SK-N-SH (cell line): ENCODE results near the gene TMEM14C. TPM values are rescaled to one million over a fixed set of nuclear protein-coding genes. Genes with fewer than 3 reads are reported as not detected.

Experiments
- CTCF ChIA-PET: fragments of 300-600, 350-600 bp; formaldehyde crosslinking; extraction: SDS; loops from one replicate; lab custom pipeline; 2021; lab: Yijun Ruan, JAX
- POLR2A ChIA-PET: fragments of 350-600 bp; sonication (Branson Sonifier 250); formaldehyde crosslinking; extraction: SDS; loops from one replicate; lab custom pipeline; 2020; ENCODE audit warnings: antibody characterized with exemption, inconsistent platforms; lab: Yijun Ruan, JAX
- DNase-seq: peaks from one replicate; pipeline ENCODE4 v3.0.0; 2012
- H2AFZ ChIP-seq: fragments of 200-600 bp; sonication (generic); 2 replicates; pipeline ENCODE4 v1.8.1; 2016; ENCODE audit warnings: antibody characterized with exemption, mild to moderate bottlenecking, low read depth
- H3F3A ChIP-seq: fragments of 200-600 bp; sonication (generic); replicated peaks from 2 replicates; pipeline ENCODE3; 2016; ENCODE audit warnings: antibody characterized with exemption, mild to moderate bottlenecking; ENCODE audit not compliant: insufficient read depth
- H3K27ac ChIP-seq, 2 experiments: fragments of 200-500 bp in 1 of 2; fragments of 200-600 bp in 1 of 2; sonication (Bioruptor generic) in 1 of 2; sonication (generic), shearing (Covaris generic) in 1 of 2; 2 replicates each; pipeline versions ENCODE4 v1.5.1 to v1.6.1; 2014 to 2016; ENCODE audit warnings: low read depth in 2 of 2, inconsistent platforms in 1 of 2, low read length in 1 of 2, mild to moderate bottlenecking in 1 of 2, mixed read lengths in 1 of 2
- H3K27me3 ChIP-seq: fragments of 200-600 bp; sonication (generic), shearing (Covaris generic); 2 replicates; pipeline ENCODE4 v1.6.1; 2016; ENCODE audit warnings: mixed run types; ENCODE audit not compliant: insufficient read depth
- H3K36me3 ChIP-seq, 2 experiments: fragments of 200-500 bp in 1 of 2; fragments of 200-600 bp in 1 of 2; sonication (Bioruptor generic) in 1 of 2; sonication (generic) in 1 of 2; replicated peaks in 1 of 2; 2 replicates each; pipeline versions ENCODE3 to v1.5.1; 2014 to 2016; ENCODE audit warnings: low read length in 1 of 2, mild to moderate bottlenecking in 1 of 2; ENCODE audit not compliant: insufficient read depth in 2 of 2, control insufficient read depth in 1 of 2
- H3K4me1 ChIP-seq, 2 experiments: fragments of 200-500 bp in 1 of 2; fragments of 200-600 bp in 1 of 2; sonication (Bioruptor generic) in 1 of 2; sonication (generic), shearing (Covaris generic) in 1 of 2; 2 replicates each; pipeline versions ENCODE4 v1.5.1 to v1.6.1; 2014 to 2016; ENCODE audit warnings: low read depth in 1 of 2, low read length in 1 of 2, mixed run types in 1 of 2; ENCODE audit not compliant: insufficient read depth in 2 of 2, control insufficient read depth in 1 of 2
- H3K4me2 ChIP-seq: fragments of 200-600 bp; sonication (generic), shearing (Covaris generic); 2 replicates; pipeline ENCODE4 v1.6.1; 2017; ENCODE audit warnings: mixed run types
- H3K4me3 ChIP-seq, 2 experiments: fragments of 200-500 bp in 1 of 2; fragments of 200-600 bp in 1 of 2; sonication (Bioruptor generic) in 1 of 2; sonication (generic), shearing (Covaris generic) in 1 of 2; 2 replicates each; pipeline versions ENCODE4 v1.5.1 to v1.8.1; 2014 to 2016; ENCODE audit warnings: low read depth in 2 of 2, inconsistent platforms in 1 of 2, low read length in 1 of 2, mild to moderate bottlenecking in 1 of 2, mixed read lengths in 1 of 2, moderate library complexity in 1 of 2
- H3K79me2 ChIP-seq: fragments of 200-600 bp; sonication (generic); 2 replicates; pipeline ENCODE4 v1.8.1; 2017; ENCODE audit warnings: mild to moderate bottlenecking; ENCODE audit not compliant: insufficient read depth
- H3K9ac ChIP-seq: fragments of 200-600 bp; sonication (generic); 2 replicates; pipeline ENCODE4 v1.6.1; 2017; ENCODE audit warnings: mixed run types
- H3K9me2 ChIP-seq: fragments of 200-600 bp; sonication (generic); 2 replicates; pipeline ENCODE4 v1.6.1; 2017; ENCODE audit warnings: mixed run types
- H3K9me3 ChIP-seq: fragments of 200-600 bp; sonication (generic); 2 replicates; pipeline ENCODE4 v1.6.1; 2017; ENCODE audit warnings: mixed run types, mild to moderate bottlenecking, moderate library complexity
- H4K20me1 ChIP-seq: fragments of 200-600 bp; sonication (generic); 2 replicates; pipeline ENCODE4 v1.6.1; 2017; ENCODE audit warnings: mild to moderate bottlenecking, mixed run types; ENCODE audit not compliant: insufficient read depth
- ELF1 ChIP-seq: IDR thresholded peaks from 2 replicates; pipeline ENCODE4 v1.4.0; 2012
- EP300 ChIP-seq, 2 experiments: IDR thresholded peaks; 2 replicates each; pipeline versions ENCODE4 v1.4.0 to v1.6.1; 2012; ENCODE audit warnings: borderline replicate concordance in 1 of 2, low read depth in 1 of 2, low read length in 1 of 2
- FOXM1 ChIP-seq: IDR thresholded peaks from 2 replicates; pipeline ENCODE4 v1.4.0; 2012; ENCODE audit warnings: low read depth, mild to moderate bottlenecking
- GABPA ChIP-seq: IDR thresholded peaks from 2 replicates; pipeline ENCODE4 v1.4.0; 2012; ENCODE audit warnings: low read depth, mild to moderate bottlenecking
- MAX ChIP-seq: IDR thresholded peaks from 2 replicates; pipeline ENCODE4 v1.4.0; 2012; ENCODE audit warnings: low read depth
- NFIC ChIP-seq: IDR thresholded peaks from 2 replicates; pipeline ENCODE4 v1.4.0; 2012; ENCODE audit warnings: borderline replicate concordance
- NRF1 ChIP-seq: IDR thresholded peaks from 2 replicates; pipeline ENCODE4 v1.6.1; 2012; ENCODE audit warnings: low read depth, mild to moderate bottlenecking, low read length
- RCOR1 ChIP-seq: fragments of 150-350 bp; IDR thresholded peaks from 2 replicates; pipeline ENCODE4 v1.6.1; 2017; ENCODE audit warnings: antibody characterized with exemption, low read length
- REST ChIP-seq: IDR thresholded peaks from 2 replicates; pipeline ENCODE4 v1.6.1; 2012; ENCODE audit warnings: mild to moderate bottlenecking, low read depth, low read length, moderate library complexity
- RFX5 ChIP-seq: IDR thresholded peaks from 2 replicates; pipeline ENCODE4 v1.6.1; 2012; ENCODE audit warnings: mild to moderate bottlenecking, improper control_type of control experiment, low read length
- TAF1 ChIP-seq: IDR thresholded peaks from 2 replicates; pipeline ENCODE4 v1.6.1; 2012; ENCODE audit warnings: low read depth, mild to moderate bottlenecking, low read length, moderate library complexity, borderline replicate concordance
- TCF12 ChIP-seq: IDR thresholded peaks from 2 replicates; pipeline ENCODE4 v1.4.0; 2012
- TEAD4 ChIP-seq: IDR thresholded peaks from 2 replicates; pipeline ENCODE4 v1.4.0; 2012; ENCODE audit warnings: mild to moderate bottlenecking, borderline replicate concordance; ENCODE audit not compliant: insufficient read depth
- YY1 ChIP-seq: IDR thresholded peaks from 2 replicates; pipeline ENCODE4 v1.4.0; 2012; ENCODE audit warnings: low read depth, mild to moderate bottlenecking
- WGBS: methylation state at CpG from one replicate; pipeline ENCODE4 v1.1.6; 2017; ENCODE audit warnings: low lambda C conversion rate; 5-methylcytosine and 5-hydroxymethylcytosine counted together
- polyA plus RNA-seq, 3 experiments: library from polyadenylated mRNA; depleted of rRNA; stranded (reverse); fragments of >200 nt; gene quantifications; 2 replicates each; pipeline ENCODE4 v1.2.3, GENCODE V29; 2012
- TF ChIP-seq, protein P1 (sequence below): fragments of 150-350 bp; IDR thresholded peaks from 2 replicates; pipeline ENCODE4 v1.6.1; 2016; ENCODE audit warnings: mild to moderate bottlenecking, low read depth, low read length
- TF ChIP-seq, protein P2 (sequence below): fragments of 150-350 bp; IDR thresholded peaks from 2 replicates; pipeline ENCODE4 v1.6.1; 2017; ENCODE audit warnings: antibody characterized with exemption, low read length, low read depth, borderline replicate concordance
- TF ChIP-seq, protein P3 (sequence below): IDR thresholded peaks from 2 replicates; pipeline ENCODE4 v1.4.0; 2012; ENCODE audit warnings: low read depth, borderline replicate concordance

The TMEM14C gene
- polyA plus RNA-seq, 1 of the 3 experiments (the other 2 are of a cell fraction): 199 TPM

GRCh38 chr6:10736731-10737130 lies 13.9 kb downstream of the TMEM14C start:
- Histone ChIP-seq H3K4me1 (no peaks in the 10 kb centered on the region), H3F3A (peaks cover 8% of the 10 kb centered on the region), H3K27me3 (no peaks in the 10 kb centered on the region), H3K9me2 (no peaks in the 10 kb centered on the region), H3K79me2 (peaks cover 6% of the 10 kb centered on the region; the same call in 1 of the 2 replicates)
- ChIA-PET POLR2A (interaction anchor here (0.7 kb wide), 1 partner anchor 9 kb away, joined by 3 read pairs; no protein-coding TSS in a partner anchor), CTCF (interaction anchor here (0.6 kb wide), 1 partner anchor 61 kb away, joined by 3 read pairs; no protein-coding TSS in a partner anchor)
- no peak for TF ChIP-seq RCOR1
- TF ChIP-seq, protein P1, sequence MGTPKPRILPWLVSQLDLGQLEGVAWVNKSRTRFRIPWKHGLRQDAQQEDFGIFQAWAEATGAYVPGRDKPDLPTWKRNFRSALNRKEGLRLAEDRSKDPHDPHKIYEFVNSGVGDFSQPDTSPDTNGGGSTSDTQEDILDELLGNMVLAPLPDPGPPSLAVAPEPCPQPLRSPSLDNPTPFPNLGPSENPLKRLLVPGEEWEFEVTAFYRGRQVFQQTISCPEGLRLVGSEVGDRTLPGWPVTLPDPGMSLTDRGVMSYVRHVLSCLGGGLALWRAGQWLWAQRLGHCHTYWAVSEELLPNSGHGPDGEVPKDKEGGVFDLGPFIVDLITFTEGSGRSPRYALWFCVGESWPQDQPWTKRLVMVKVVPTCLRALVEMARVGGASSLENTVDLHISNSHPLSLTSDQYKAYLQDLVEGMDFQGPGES: no peak
- TF ChIP-seq, all 33 proteins: peak for 0
- 88% methylated on average over 2 of the region's 2 CpGs for WGBS
- Histone ChIP-seq H3K4me3 (no peak overlapping the region), H2AFZ (no peak overlapping the region), H3K9me3 (no peaks in the 10 kb centered on the region), H3K27ac (no peak overlapping the region), H3K9ac (no peak overlapping the region), H4K20me1 (no peaks in the 10 kb centered on the region), H3K36me3 (peaks cover 6 to 10% of the 10 kb centered on the region in 2 experiments), H3K4me2 (no peak overlapping the region)
- DNase-seq: no peak

- H2AFZ ChIP-seq: no peak overlapping the region
- H3K9me3 ChIP-seq: no peaks in the 10 kb centered on the region
- H3K27me3 ChIP-seq: no peaks in the 10 kb centered on the region
- no peaks in the 10 kb centered on the region for H3K4me1 ChIP-seq
- H3K79me2 ChIP-seq: peaks cover 6% of the 10 kb centered on the region; the same call in 1 of the 2 replicates
- peaks cover 5% of the 10 kb centered on the region for H3F3A ChIP-seq
- no peaks in the 10 kb centered on the region for H3K9me2 ChIP-seq
- no peaks in the 10 kb centered on the region for H4K20me1 ChIP-seq
- POLR2A ChIA-PET: no interaction called here
- DNase-seq: no peak
- TF ChIP-seq NRF1: no peak
- TF ChIP-seq FOXM1: no peak
- no peak for TF ChIP-seq RFX5
- TF ChIP-seq, protein P2, sequence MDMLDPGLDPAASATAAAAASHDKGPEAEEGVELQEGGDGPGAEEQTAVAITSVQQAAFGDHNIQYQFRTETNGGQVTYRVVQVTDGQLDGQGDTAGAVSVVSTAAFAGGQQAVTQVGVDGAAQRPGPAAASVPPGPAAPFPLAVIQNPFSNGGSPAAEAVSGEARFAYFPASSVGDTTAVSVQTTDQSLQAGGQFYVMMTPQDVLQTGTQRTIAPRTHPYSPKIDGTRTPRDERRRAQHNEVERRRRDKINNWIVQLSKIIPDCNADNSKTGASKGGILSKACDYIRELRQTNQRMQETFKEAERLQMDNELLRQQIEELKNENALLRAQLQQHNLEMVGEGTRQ: no peak
- no peak for TF ChIP-seq REST
- TF ChIP-seq, protein P1: no peak
- no peak for TF ChIP-seq TAF1
- TF ChIP-seq TCF12: no peak
- TF ChIP-seq TEAD4: no peak
- TF ChIP-seq ELF1: no peak
- TF ChIP-seq RCOR1: no peak
- TF ChIP-seq YY1: no peak
- no peak for TF ChIP-seq EP300 (IDR thresholded peaks at IDR 0.05; ENCODE audit: borderline replicate concordance in 1 of 2, low read depth in 1 of 2, low read length in 1 of 2)
- no peak for TF ChIP-seq MAX
- TF ChIP-seq NFIC: no peak
- no peak for TF ChIP-seq GABPA
- TF ChIP-seq, protein P3, sequence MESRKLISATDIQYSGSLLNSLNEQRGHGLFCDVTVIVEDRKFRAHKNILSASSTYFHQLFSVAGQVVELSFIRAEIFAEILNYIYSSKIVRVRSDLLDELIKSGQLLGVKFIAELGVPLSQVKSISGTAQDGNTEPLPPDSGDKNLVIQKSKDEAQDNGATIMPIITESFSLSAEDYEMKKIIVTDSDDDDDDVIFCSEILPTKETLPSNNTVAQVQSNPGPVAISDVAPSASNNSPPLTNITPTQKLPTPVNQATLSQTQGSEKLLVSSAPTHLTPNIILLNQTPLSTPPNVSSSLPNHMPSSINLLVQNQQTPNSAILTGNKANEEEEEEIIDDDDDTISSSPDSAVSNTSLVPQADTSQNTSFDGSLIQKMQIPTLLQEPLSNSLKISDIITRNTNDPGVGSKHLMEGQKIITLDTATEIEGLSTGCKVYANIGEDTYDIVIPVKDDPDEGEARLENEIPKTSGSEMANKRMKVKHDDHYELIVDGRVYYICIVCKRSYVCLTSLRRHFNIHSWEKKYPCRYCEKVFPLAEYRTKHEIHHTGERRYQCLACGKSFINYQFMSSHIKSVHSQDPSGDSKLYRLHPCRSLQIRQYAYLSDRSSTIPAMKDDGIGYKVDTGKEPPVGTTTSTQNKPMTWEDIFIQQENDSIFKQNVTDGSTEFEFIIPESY: no peak
- TF ChIP-seq, all 33 proteins: peak for 0
- H3K4me3 ChIP-seq: no peak overlapping the region
- no peak overlapping the region for H3K9ac ChIP-seq
- H3K4me2 ChIP-seq: no peak overlapping the region
- H3K36me3 ChIP-seq: peaks cover 0 to 11% of the 10 kb centered on the region in 2 experiments
- no peak overlapping the region for H3K27ac ChIP-seq
- CTCF ChIA-PET: interaction anchor here (1.0 kb wide), 1 partner anchor 62 kb away, joined by 5 read pairs; no protein-coding TSS in a partner anchor
Observed at GRCh38 chr6:10740061-10740460, 17.2 kb downstream of the TMEM14C start.
